VCaP (cell line): ENCODE data around the gene FOXS1.

ENCODE experiments used
- H3K27ac ChIP-seq: fragments of 450-650 bp; 2 replicates; pipeline ENCODE4 v1.5.1; 2017
- TF ChIP-seq, protein P1 (sequence below): fragments of 450-650 bp; conservative IDR thresholded peaks from 2 replicates; pipeline ENCODE4 v1.5.1; 2017; ENCODE audit warnings: mild to moderate bottlenecking, moderate library complexity

The FOXS1 gene

DNA sequence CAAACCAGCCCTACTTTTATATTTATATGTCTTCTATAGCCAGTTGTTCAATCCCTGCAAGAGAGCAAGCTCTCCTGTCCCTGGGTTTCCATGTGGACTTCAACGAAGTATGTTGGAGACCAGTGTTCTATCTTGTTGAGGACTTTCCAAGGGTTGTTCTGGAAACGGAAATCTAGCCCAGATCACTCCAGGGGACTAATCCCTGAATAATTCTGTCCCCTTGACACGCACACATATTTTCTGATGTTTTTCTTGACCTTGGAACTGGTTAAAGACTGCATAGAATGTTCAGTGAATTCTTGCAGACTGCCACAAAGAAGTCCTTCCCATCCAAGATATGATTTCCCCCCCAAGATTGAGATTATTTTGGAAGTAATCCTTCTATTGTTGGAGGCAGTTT, 35.7 kb downstream of the FOXS1 start:
- H3K27ac ChIP-seq: no peak overlapping the region

GRCh38 chr20:31808481-31808880, 36.9 kb downstream of the FOXS1 start:
- H3K27ac ChIP-seq: no peak overlapping the region
- TF ChIP-seq, protein P1, sequence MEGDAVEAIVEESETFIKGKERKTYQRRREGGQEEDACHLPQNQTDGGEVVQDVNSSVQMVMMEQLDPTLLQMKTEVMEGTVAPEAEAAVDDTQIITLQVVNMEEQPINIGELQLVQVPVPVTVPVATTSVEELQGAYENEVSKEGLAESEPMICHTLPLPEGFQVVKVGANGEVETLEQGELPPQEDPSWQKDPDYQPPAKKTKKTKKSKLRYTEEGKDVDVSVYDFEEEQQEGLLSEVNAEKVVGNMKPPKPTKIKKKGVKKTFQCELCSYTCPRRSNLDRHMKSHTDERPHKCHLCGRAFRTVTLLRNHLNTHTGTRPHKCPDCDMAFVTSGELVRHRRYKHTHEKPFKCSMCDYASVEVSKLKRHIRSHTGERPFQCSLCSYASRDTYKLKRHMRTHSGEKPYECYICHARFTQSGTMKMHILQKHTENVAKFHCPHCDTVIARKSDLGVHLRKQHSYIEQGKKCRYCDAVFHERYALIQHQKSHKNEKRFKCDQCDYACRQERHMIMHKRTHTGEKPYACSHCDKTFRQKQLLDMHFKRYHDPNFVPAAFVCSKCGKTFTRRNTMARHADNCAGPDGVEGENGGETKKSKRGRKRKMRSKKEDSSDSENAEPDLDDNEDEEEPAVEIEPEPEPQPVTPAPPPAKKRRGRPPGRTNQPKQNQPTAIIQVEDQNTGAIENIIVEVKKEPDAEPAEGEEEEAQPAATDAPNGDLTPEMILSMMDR: no peak

More for the DNA sequence above, 35.7 kb downstream of the FOXS1 start:
- TF ChIP-seq, protein P1: no peak

- TF ChIP-seq, protein P1: no peak
- H3K27ac ChIP-seq: no peak overlapping the region
Observed at GRCh38 chr20:31806564-31807355, 38.6 kb downstream of the FOXS1 start.

- TF ChIP-seq, protein P1: no peak
Observed at GRCh38 chr20:31803552-31804291, 41.7 kb downstream of the FOXS1 start.

GRCh38 chr20:31801508-31801907, 43.9 kb downstream of the FOXS1 start:
- TF ChIP-seq, protein P1: no peak
- no peak overlapping the region for H3K27ac ChIP-seq

More at GRCh38 chr20:31803552-31804291, 41.7 kb downstream of the FOXS1 start:
- H3K27ac ChIP-seq: no peak overlapping the region

GRCh38 chr20:31797364-31797763, 48.0 kb downstream of the FOXS1 start:
- no peak overlapping the region for H3K27ac ChIP-seq
- TF ChIP-seq, protein P1: no peak
